Measurements from ENCODE around the gene NEMP2. TPM values are rescaled to one million over a fixed set of nuclear protein-coding genes. Genes with fewer than 3 reads are reported as not detected.

Gene NEMP2
- polyA plus RNA-seq, 4 donors = 0.45 to 4.3 (median 0.97) TPM

Other genes starting within 250 kb of the NEMP2 start
- gene HIBCH, start 214.9 kb downstream of the NEMP2 start, polyA plus RNA-seq = 10 to 100 TPM; 27.0 to 48.6 (median 37.0) TPM
- gene INPP1, start 191.1 kb downstream of the NEMP2 start, polyA plus RNA-seq = 10 to 100 TPM; 28.9 to 77.2 (median 53.7) TPM
- gene MFSD6, start 126.4 kb downstream of the NEMP2 start, polyA plus RNA-seq = 10 to 100 TPM in 3 of 4 donors, 1 to 10 TPM in 1; 5.9 to 24.4 (median 15.1) TPM
- 10 to 100 TPM in 3 of 4 donors, 1 to 10 TPM in 1; 5.1 to 44.1 (median 11.6) TPM for gene NAB1, start 114.4 kb upstream of the NEMP2 start, polyA plus RNA-seq

Data from small intestine (tissue), 4 donors.